Upper lobe of left lung (tissue), 4 donors: Measurements from ENCODE around the gene CBX5.
"Not testable (repeated sequence)": the region's sequence is repeated elsewhere in the genome, so short reads cannot be mapped to it uniquely, and the experiment has no call there.

ENCODE experiments used
- CTCF ChIP-seq, 6 experiments: fragments of 450-650 bp in 4 of 6; fragments of 200-600 bp in 2 of 6; sonication (generic) in 2 of 6; IDR thresholded peaks; one replicate each; pipeline ENCODE4 v1.5.1; 2016 to 2019; ENCODE audit warnings: antibody characterized with exemption in 6 of 6
- EP300 ChIP-seq, 4 donors: sonication (generic); formaldehyde crosslinking; IDR thresholded peaks; one replicate each; pipeline ENCODE4 v1.5.1; 2017; ENCODE audit warnings: antibody characterized with exemption in 4 of 4, control low read depth in 2 of 4
- POLR2AphosphoS5 ChIP-seq, 2 donors: sonication (generic); formaldehyde crosslinking; IDR thresholded peaks; one replicate each; pipeline ENCODE4 v1.5.1; 2017; ENCODE audit warnings: antibody characterized with exemption in 2 of 2

- not testable (repeated sequence) for TF ChIP-seq CTCF, EP300, POLR2AphosphoS5 (IDR thresholded peaks at IDR 0.05)
Observed at GRCh38 chr12:54227927-54228326, 52.0 kb downstream of the CBX5 start.
